GM23338 (cell line): ENCODE measurements around the gene RFC2. TPM values are rescaled to one million over a fixed set of nuclear protein-coding genes. Genes with fewer than 3 reads are reported as not detected.

Source experiments
- ATAC-seq: fragments of 200-7000 bp; cut with Tn5 transposase; 3 replicates; pipeline ENCODE4 v1.9.1; 2020
- DNase-seq: peaks from one replicate; pipeline ENCODE4 v3.0.0-alpha.2; 2015; ENCODE audit warnings: low spot score
- H2AFZ ChIP-seq: fragments of 200-600 bp; sonication (generic); 2 replicates; pipeline ENCODE4 v1.8.0; 2016; ENCODE audit warnings: antibody characterized with exemption, mild to moderate bottlenecking, moderate library complexity
- H3F3A ChIP-seq: fragments of 200-600 bp; sonication (generic); replicated peaks from 2 replicates; pipeline ENCODE4 v1.8.0; 2017; ENCODE audit warnings: antibody characterized with exemption, mixed run types, low read depth
- H3K27ac ChIP-seq: fragments of 200-600 bp; sonication (generic); 2 replicates; pipeline ENCODE4 v1.6.1; 2016; ENCODE audit warnings: low read depth
- H3K27me3 ChIP-seq: fragments of 200-600 bp; sonication (generic); 2 replicates; pipeline ENCODE4 v1.8.0; 2016; ENCODE audit warnings: mild to moderate bottlenecking, mixed run types, moderate library complexity; ENCODE audit not compliant: insufficient read depth
- H3K36me3 ChIP-seq: fragments of 200-600 bp; sonication (generic); 2 replicates; pipeline ENCODE4 v1.8.0; 2016; ENCODE audit warnings: mild to moderate bottlenecking; ENCODE audit not compliant: insufficient read depth
- H3K4me1 ChIP-seq: fragments of 200-600 bp; sonication (generic); 2 replicates; pipeline ENCODE4 v1.8.0; 2016; ENCODE audit warnings: mild to moderate bottlenecking, moderate library complexity; ENCODE audit not compliant: insufficient read depth
- H3K4me2 ChIP-seq: fragments of 200-600 bp; sonication (generic); 2 replicates; pipeline ENCODE4 v1.7.1; 2017; ENCODE audit warnings: mixed run types
- H3K4me3 ChIP-seq: fragments of 200-600 bp; sonication (generic); 2 replicates; pipeline ENCODE4 v1.6.1; 2016; ENCODE audit warnings: mixed run types
- H3K79me2 ChIP-seq: fragments of 200-600 bp; sonication (generic); replicated peaks from 2 replicates; pipeline ENCODE4 v1.8.0; 2017; ENCODE audit warnings: mild to moderate bottlenecking; ENCODE audit not compliant: insufficient read depth
- H3K9me2 ChIP-seq: fragments of 200-600 bp; sonication (generic); 2 replicates; pipeline ENCODE4 v1.8.0; 2017; ENCODE audit not compliant: insufficient read depth
- H4K20me1 ChIP-seq: fragments of 200-600 bp; sonication (generic); replicated peaks from 2 replicates; pipeline ENCODE4 v1.8.0; 2017; ENCODE audit warnings: mild to moderate bottlenecking; ENCODE audit not compliant: insufficient read depth
- H3K27ac Mint-ChIP-seq: 2 replicates; pipeline ENCODE4 v1.8.0; 2020; ENCODE audit warnings: inconsistent platforms, mild to moderate bottlenecking, moderate library complexity, mixed read lengths
- H3K27me3 Mint-ChIP-seq: 3 replicates; pipeline ENCODE4 v1.8.0; 2022; ENCODE audit warnings: low read depth, mild to moderate bottlenecking, moderate library complexity, mixed read lengths, inconsistent platforms; ENCODE audit not compliant: insufficient read depth, poor library complexity
- H3K36me3 Mint-ChIP-seq: 3 replicates; pipeline ENCODE4 v1.8.0; 2021; ENCODE audit warnings: low read depth, mild to moderate bottlenecking, inconsistent platforms, moderate library complexity, mixed read lengths
- H3K4me1 Mint-ChIP-seq: 3 replicates; pipeline ENCODE4 v1.8.0; 2020; ENCODE audit warnings: mild to moderate bottlenecking, inconsistent platforms, mixed read lengths
- H3K4me3 Mint-ChIP-seq: 3 replicates; pipeline ENCODE4 v1.8.0; 2021; ENCODE audit warnings: moderate library complexity, mild to moderate bottlenecking, inconsistent platforms, mixed read lengths
- H3K9me3 Mint-ChIP-seq: 3 replicates; pipeline ENCODE4 v1.8.0; 2020; ENCODE audit warnings: moderate library complexity, mild to moderate bottlenecking, inconsistent platforms, mixed read lengths
- CREB1 ChIP-seq: fragments of 250-450 bp; sonication (Bioruptor Pico); IDR thresholded peaks from 2 replicates; pipeline ENCODE4 v1.5.0; 2020; ENCODE audit warnings: low read depth, mild to moderate bottlenecking, moderate library complexity
- CTCF ChIP-seq, 2 experiments: fragments of 200-600 bp in 1 of 2; sonication (generic) in 1 of 2; conservative IDR thresholded peaks; 2 replicates each; pipeline versions ENCODE4 v1.5.1 to v1.6.1; 2016 to 2017; ENCODE audit warnings: antibody characterized with exemption in 2 of 2, low read depth in 2 of 2, mild to moderate bottlenecking in 2 of 2, moderate library complexity in 1 of 2
- ETS1 ChIP-seq: IDR thresholded peaks from 2 replicates; pipeline ENCODE4 v1.6.1; 2016; ENCODE audit warnings: antibody characterized with exemption
- EZH2 ChIP-seq: fragments of 200-600 bp; sonication (generic); IDR thresholded peaks from one replicate; pipeline ENCODE4 v1.8.0; 2017; ENCODE audit warnings: antibody characterized with exemption, mild to moderate bottlenecking, low read depth; ENCODE audit not compliant: unreplicated experiment
- EZH2phosphoT487 ChIP-seq: fragments of 200-600 bp; sonication (generic); IDR thresholded peaks from one replicate; pipeline ENCODE4 v1.8.1; 2018; ENCODE audit warnings: antibody characterized with exemption; ENCODE audit not compliant: unreplicated experiment
- JUNB ChIP-seq: IDR thresholded peaks from one replicate; pipeline ENCODE4 v1.6.1; 2016; ENCODE audit warnings: antibody characterized with exemption; ENCODE audit not compliant: unreplicated experiment
- NANOG ChIP-seq: IDR thresholded peaks from 2 replicates; pipeline ENCODE4 v1.6.1; 2016; ENCODE audit warnings: antibody characterized with exemption, borderline replicate concordance
- POLR2AphosphoS5 ChIP-seq: IDR thresholded peaks from 2 replicates; pipeline ENCODE4 v1.6.1; 2016; ENCODE audit warnings: antibody characterized with exemption, low read depth
- REST ChIP-seq: IDR thresholded peaks from one replicate; pipeline ENCODE4 v1.6.1; 2018; ENCODE audit warnings: antibody characterized with exemption; ENCODE audit not compliant: unreplicated experiment
- STAT1 ChIP-seq: IDR thresholded peaks from one replicate; pipeline ENCODE4 v1.6.1; 2016; ENCODE audit warnings: antibody characterized with exemption; ENCODE audit not compliant: unreplicated experiment
- ZNF114 ChIP-seq: fragments of 250-450 bp; sonication (Bioruptor Pico); IDR thresholded peaks from 2 replicates; pipeline ENCODE4 v1.5.0; 2020; ENCODE audit warnings: mild to moderate bottlenecking, moderate library complexity
- ZNF331 ChIP-seq: fragments of 250-450 bp; sonication (Bioruptor Pico); IDR thresholded peaks from 2 replicates; pipeline ENCODE4 v1.5.0; 2020; ENCODE audit warnings: low read depth, mild to moderate bottlenecking, moderate library complexity
- ZNF462 ChIP-seq: fragments of 250-450 bp; sonication (Bioruptor Pico); IDR thresholded peaks from 2 replicates; pipeline ENCODE4 v1.5.0; 2020; ENCODE audit warnings: mild to moderate bottlenecking, moderate library complexity
- polyA plus RNA-seq: library from polyadenylated mRNA; unstranded; fragments of >200 nt; fragmentation: Nextera tagmentation; extraction: Ambion mirVana; gene quantifications from 2 replicates; pipeline ENCODE4 v1.2.1, GENCODE V29; 2016
- total RNA-seq: library from RNA; depleted of rRNA; stranded (reverse); fragments of >200 nt; shearing (Covaris generic); gene quantifications from 2 replicates; pipeline ENCODE4 v1.2.3, GENCODE V29; 2014

RFC2 gene
- total and polyA plus RNA-seq, 2 experiments from 2014 or later: 56.4 to 75.2 TPM

GRCh38 chr7:74294191-74294998 is 40.2 kb upstream of the RFC2 start:
- Histone ChIP-seq H3K27ac (peak overlapping the region; percentile 85), H3F3A (peaks cover 12% of the 10 kb centered on the region; the same call in 1 of the 2 replicates), H2AFZ (no peak overlapping the region), H3K79me2 (peaks cover 91% of the 10 kb centered on the region), H4K20me1 (peaks cover 39% of the 10 kb centered on the region), H3K9me2 (no peaks in the 10 kb centered on the region), H3K4me2 (peak overlapping the region; percentile 63), H3K36me3 (no peaks in the 10 kb centered on the region), H3K4me3 (peak overlapping the region; percentile 17; the same call in 1 of the 2 replicates), H3K27me3 (no peaks in the 10 kb centered on the region), H3K4me1 (peaks cover 32% of the 10 kb centered on the region)
- H3K27me3 Mint-ChIP-seq: peaks cover 10% of the 10 kb centered on the region
- no peaks in the 10 kb centered on the region; the same call in 2 of the 3 replicates for H3K9me3 Mint-ChIP-seq
- H3K4me1 Mint-ChIP-seq: peaks cover 43% of the 10 kb centered on the region
- DNase-seq: peak; percentile 48
- peaks cover 21% of the 10 kb centered on the region for H3K36me3 Mint-ChIP-seq
- peak overlapping the region; percentile 35; the same call in 1 of the 3 replicates for H3K4me3 Mint-ChIP-seq
- ATAC-seq: peak; percentile 4; the same call in 1 of the 3 replicates
- peak overlapping the region; percentile 43 for H3K27ac Mint-ChIP-seq
- TF ChIP-seq STAT1 (no peak), ETS1 (no peak), EZH2 (no peak), JUNB (no peak), ZNF331 (CRISPR knock-in tag) (no peak), CREB1 (CRISPR knock-in tag) (no peak), ZNF462 (no peak), REST (no peak), NANOG (no peak), POLR2AphosphoS5 (no peak), ZNF114 (no peak), CTCF (conservative IDR thresholded peaks at IDR 0.05; ENCODE audit: low read depth in 2 of 2) (no peak), EZH2phosphoT487 (no peak)
